GM21737 (cell line): Measurements from ENCODE around the gene KAZALD1.

Source experiments
- ATAC-seq: cut with Tn5 transposase; IDR thresholded peaks from one replicate; pipeline ENCODE4 v1.9.1; 2021; ENCODE audit warnings: mild to moderate bottlenecking, moderate library complexity; ENCODE audit not compliant: unreplicated experiment

KAZALD1 gene

GRCh38 chr10:101046332-101047238 lies 15.2 kb upstream of the KAZALD1 start:
- ATAC-seq = no peak

- ATAC-seq = no peak
Measured at GRCh38 chr10:101047268-101047667, 14.5 kb upstream of the KAZALD1 start.

- ATAC-seq = no peak
Measured at GRCh38 chr10:101047961-101048892, 13.6 kb upstream of the KAZALD1 start.

GRCh38 chr10:101050208-101051069 lies 11.3 kb upstream of the KAZALD1 start:
- ATAC-seq = no peak

- ATAC-seq = no peak
Measured at GRCh38 chr10:101052285-101052684, 9.5 kb upstream of the KAZALD1 start.

GRCh38 chr10:101053516-101053915 lies 8.3 kb upstream of the KAZALD1 start:
- ATAC-seq = no peak

- no peak for ATAC-seq
Measured at GRCh38 chr10:101054351-101054750, 7.4 kb upstream of the KAZALD1 start.

GRCh38 chr10:101054876-101055275 lies 6.9 kb upstream of the KAZALD1 start:
- no peak for ATAC-seq

GRCh38 chr10:101055411-101055810 lies 6.4 kb upstream of the KAZALD1 start:
- ATAC-seq = no peak

GRCh38 chr10:101056365-101057151 lies 5.2 kb upstream of the KAZALD1 start:
- ATAC-seq = no peak

GRCh38 chr10:101060036-101060950 lies 1.5 kb upstream of the KAZALD1 start:
- ATAC-seq = peak; percentile 49

- ATAC-seq = peak; percentile 49
Measured at GRCh38 chr10:101060951-101061623, 702 bp upstream of the KAZALD1 start.

- no peak for ATAC-seq
Measured at GRCh38 chr10:101062232-101063049, 652 bp downstream of the KAZALD1 start.

- ATAC-seq = no peak
Measured at GRCh38 chr10:101063050-101063525, 1.3 kb downstream of the KAZALD1 start.

- ATAC-seq = no peak
Measured at GRCh38 chr10:101063548-101064414, 2.0 kb downstream of the KAZALD1 start.

GRCh38 chr10:101064415-101065030 lies 2.7 kb downstream of the KAZALD1 start:
- no peak for ATAC-seq
